Panc1 (cell line): ENCODE results near the gene MGAT4A. TPM values are rescaled to one million over a fixed set of nuclear protein-coding genes. Genes with fewer than 3 reads are reported as not detected.

Experiments used
- ATAC-seq: fragments of 200-7000 bp; cut with Tn5 transposase; 2 replicates; pipeline ENCODE4 v1.9.1; 2020; ENCODE audit warnings: mild to moderate bottlenecking, moderate library complexity
- BruUV-seq: library from RNA; stranded (reverse); fragments of 400-500 nt; replicated peaks from 2 replicates; lab custom pipeline; 2021; lab: Mats Ljungman, UMichigan
- CTCF ChIA-PET: fragments of 300-600 bp; sonication (Branson Sonifier 250); formaldehyde crosslinking; loops from one replicate; lab custom pipeline; 2022; ENCODE audit warnings: antibody characterized with exemption; lab: Charles Lee
- POLR2A ChIA-PET: fragments of 300-600 bp; sonication (Branson Sonifier 250); formaldehyde crosslinking; loops from one replicate; lab custom pipeline; 2022; ENCODE audit warnings: antibody characterized with exemption; lab: Charles Lee
- DNase-seq: peaks from one replicate; pipeline ENCODE4 v3.0.0-alpha.2; 2010; ENCODE audit warnings: low read depth, low spot score
- H3K27ac ChIP-seq: 2 replicates; pipeline ENCODE4 v1.5.1; 2011; ENCODE audit warnings: mild to moderate bottlenecking, low read length, inconsistent platforms
- H3K27me3 ChIP-seq: fragments of 200-500 bp; sonication (Bioruptor generic); 2 replicates; pipeline ENCODE4 v1.6.0; 2014; ENCODE audit warnings: low read length, inconsistent platforms; ENCODE audit not compliant: control insufficient read depth, insufficient read depth
- H3K36me3 ChIP-seq: fragments of 200-500 bp; sonication (Bioruptor generic); 2 replicates; pipeline ENCODE4 v1.5.1; 2014; ENCODE audit warnings: inconsistent platforms, mild to moderate bottlenecking, low read length, moderate library complexity; ENCODE audit not compliant: control insufficient read depth, insufficient read depth
- H3K4me1 ChIP-seq: 2 replicates; pipeline ENCODE4 v1.5.1; 2011; ENCODE audit warnings: inconsistent platforms, mild to moderate bottlenecking, low read length, moderate library complexity; ENCODE audit not compliant: control insufficient read depth, insufficient read depth
- H3K4me3 ChIP-seq, 2 experiments: 2 replicates each; pipeline ENCODE4 v1.5.1; 2011 to 2012; ENCODE audit warnings: low read depth in 2 of 2, low read length in 2 of 2, mild to moderate bottlenecking in 2 of 2, inconsistent platforms in 1 of 2, moderate library complexity in 1 of 2
- H3K9me3 ChIP-seq: fragments of 200-500 bp; sonication (Bioruptor generic); 2 replicates; pipeline ENCODE4 v1.5.1; 2014; ENCODE audit warnings: low read depth, mild to moderate bottlenecking, inconsistent platforms, low read length, moderate library complexity; ENCODE audit not compliant: control insufficient read depth, insufficient read depth
- CTCF ChIP-seq: fragments of 450-650 bp; IDR thresholded peaks from 2 replicates; pipeline ENCODE4 v1.5.1; 2017; ENCODE audit warnings: mild to moderate bottlenecking
- POLR2AphosphoS5 ChIP-seq: IDR thresholded peaks from 2 replicates; pipeline ENCODE4 v1.6.1; 2012; ENCODE audit warnings: mild to moderate bottlenecking, low read depth, low read length, moderate library complexity
- REST ChIP-seq, 2 experiments: IDR thresholded peaks; 2 replicates each; pipeline ENCODE4 v1.6.1; 2011 to 2012; ENCODE audit warnings: low read depth in 2 of 2, control low read depth in 1 of 2, low read length in 1 of 2, mild to moderate bottlenecking in 1 of 2, moderate library complexity in 1 of 2; ENCODE audit not compliant: insufficient read depth in 1 of 2
- SIN3A ChIP-seq: IDR thresholded peaks from 2 replicates; pipeline ENCODE4 v1.6.1; 2012; ENCODE audit warnings: low read depth, mild to moderate bottlenecking, low read length, moderate library complexity, borderline replicate concordance; ENCODE audit not compliant: insufficient read depth
- TCF7L2 ChIP-seq: IDR thresholded peaks from 2 replicates; pipeline ENCODE4 v1.6.1; 2011; ENCODE audit warnings: mild to moderate bottlenecking, low read depth, low read length, inconsistent platforms
- in situ Hi-C: cut with HindIII; loops from 2 replicates; pipeline ENCODE4 v1.10.0; 2016; ENCODE audit warnings: low sequenced_read_pairs, low pct_unique_long_range_greater_than_20kb
- intact Hi-C: fragments of 100-400 bp; cut with micrococcal nuclease; formaldehyde crosslinking; loops from one replicate; pipeline ENCODE4 v1.10.0; 2022; ENCODE audit not compliant: unreplicated experiment
- total RNA-seq: library from RNA; stranded (reverse); gene quantifications from one replicate; pipeline ENCODE4 v1.2.1, GENCODE V29; 2021; ENCODE audit not compliant: unreplicated experiment

MGAT4A gene
- total RNA-seq, 1 experiment from 2014 or later, result 4.4 TPM

- H3K27ac ChIP-seq, result no peak overlapping the region
- BruUV-seq, result no TSS peak
- DNase-seq, result no peak
- ATAC-seq, result no peak
- H3K9me3 ChIP-seq, result no peaks in the 10 kb centered on the region
- H3K4me1 ChIP-seq, result no peaks in the 10 kb centered on the region
- in situ Hi-C loops (no loop called here), intact Hi-C loops (no loop called here)
- H3K27me3 ChIP-seq, result no peaks in the 10 kb centered on the region
- TF ChIP-seq SIN3A (no peak), REST (IDR thresholded peaks at IDR 0.05; ENCODE audit: insufficient read depth in 1 of 2, low read depth in 2 of 2, low read length in 1 of 2) (no peak), POLR2AphosphoS5 (no peak), TCF7L2 (no peak), CTCF (no peak)
- no peaks in the 10 kb centered on the region for H3K36me3 ChIP-seq
- POLR2A ChIA-PET, result no interaction called here
- CTCF ChIA-PET, result no interaction called here
- no peak overlapping the region for H3K4me3 ChIP-seq
Observed at GRCh38 chr2:98676742-98677141, 54.2 kb downstream of the MGAT4A start.

DNA sequence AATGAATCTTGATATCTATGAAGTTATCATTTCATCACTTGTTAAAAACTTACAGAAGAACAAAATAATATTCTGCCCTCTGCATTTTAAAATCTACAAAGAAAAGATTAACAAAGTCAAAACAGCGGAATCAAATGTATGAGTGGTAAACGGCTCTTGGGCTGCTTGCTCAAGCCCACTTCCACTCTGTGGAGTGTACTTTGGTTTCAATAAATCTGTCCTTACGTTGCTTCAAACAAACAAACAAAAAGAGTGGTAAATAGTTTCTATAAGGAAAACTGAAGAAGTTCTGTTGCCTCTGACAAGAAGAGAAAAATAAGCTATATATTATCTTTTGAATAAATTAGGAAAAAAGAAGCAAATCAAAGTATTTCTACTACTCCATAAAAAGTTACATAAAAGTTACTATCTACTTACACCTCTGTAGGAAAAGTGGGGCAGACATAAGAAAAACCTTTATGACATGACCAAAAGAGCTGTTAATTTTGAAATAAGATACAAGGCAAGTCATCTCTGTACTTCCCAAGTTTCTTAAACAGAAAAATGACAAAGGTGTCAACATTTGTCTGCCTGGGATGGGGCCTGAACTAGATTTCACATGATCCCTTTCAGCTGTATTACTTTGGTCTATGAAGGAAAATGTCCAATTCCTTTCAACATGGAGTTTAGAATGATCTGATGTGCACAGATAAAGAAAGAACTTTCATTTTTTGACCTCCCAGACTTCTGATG is 56.5 kb downstream of the MGAT4A start:
- no peaks in the 10 kb centered on the region for H3K27me3 ChIP-seq
- H3K9me3 ChIP-seq, result no peaks in the 10 kb centered on the region
- DNase-seq (no peak), ATAC-seq (no peak)
- in situ Hi-C loops, result no loop called here
- no peaks in the 10 kb centered on the region for H3K4me1 ChIP-seq
- intact Hi-C loops, result no loop called here
- CTCF ChIA-PET, result interaction anchor here (0.6 kb wide), 1 partner anchor 33 kb away, joined by 3 read pairs; no protein-coding TSS in a partner anchor
- H3K4me3 ChIP-seq, result no peak overlapping the region
- no peaks in the 10 kb centered on the region for H3K36me3 ChIP-seq
- H3K27ac ChIP-seq, result no peak overlapping the region
- POLR2A ChIA-PET, result no interaction called here
- no peak for TF ChIP-seq POLR2AphosphoS5
- no peak for TF ChIP-seq SIN3A
- no peak for TF ChIP-seq CTCF
- no peak for TF ChIP-seq REST (IDR thresholded peaks at IDR 0.05; ENCODE audit: insufficient read depth in 1 of 2, low read depth in 2 of 2, low read length in 1 of 2)
- TF ChIP-seq TCF7L2, result no peak
- no TSS peak for BruUV-seq
